ENCODE measurements around the gene CCDC9.

- no peak for TF ChIP-seq TCF12 (IDR thresholded peaks at IDR 0.05; ENCODE audit: low read depth)
- TF ChIP-seq REST (IDR thresholded peaks at IDR 0.05; ENCODE audit: low read depth), result no peak
These were observed 50.0 kb downstream of the CCDC9 start for GRCh38 chr19:47306303-47306702.
